Measurements from ENCODE around the gene DAPK1.

DNA sequence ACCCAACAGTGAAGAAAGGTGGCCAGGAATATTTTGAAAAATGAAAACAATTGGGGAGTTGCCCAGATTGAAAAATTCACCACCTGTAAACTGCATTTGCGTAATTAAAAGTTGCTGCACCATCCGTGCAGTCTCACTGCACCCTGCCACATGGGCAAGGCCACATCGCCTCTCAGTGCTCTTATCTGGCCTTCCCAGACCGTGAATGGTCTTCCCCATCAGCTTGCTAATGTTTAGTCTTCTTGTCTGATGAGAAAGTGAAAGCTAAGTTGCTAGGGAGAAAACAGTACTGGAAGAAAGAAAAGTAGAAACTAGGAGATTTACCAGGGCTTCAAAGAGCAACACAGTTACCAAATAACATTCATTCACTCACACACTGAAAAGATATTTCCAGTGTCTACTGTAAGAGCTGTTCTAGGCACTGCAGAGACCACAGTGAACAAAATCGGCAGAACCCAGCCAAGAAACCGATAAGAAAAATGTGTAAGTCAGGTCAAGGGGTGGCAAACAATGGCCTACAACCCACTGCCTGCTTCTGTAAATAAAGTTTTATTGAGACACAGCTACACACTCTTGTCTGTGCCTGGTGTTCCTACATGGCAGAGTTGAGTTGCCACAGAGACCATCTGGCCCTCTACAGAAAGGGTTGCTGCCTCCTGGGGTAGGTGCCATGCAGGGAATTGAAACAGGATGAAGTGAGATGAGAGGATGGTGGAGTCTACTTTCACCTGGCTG is 177.1 kb downstream of the DAPK1 start:
- TF ChIP-seq, protein P1, sequence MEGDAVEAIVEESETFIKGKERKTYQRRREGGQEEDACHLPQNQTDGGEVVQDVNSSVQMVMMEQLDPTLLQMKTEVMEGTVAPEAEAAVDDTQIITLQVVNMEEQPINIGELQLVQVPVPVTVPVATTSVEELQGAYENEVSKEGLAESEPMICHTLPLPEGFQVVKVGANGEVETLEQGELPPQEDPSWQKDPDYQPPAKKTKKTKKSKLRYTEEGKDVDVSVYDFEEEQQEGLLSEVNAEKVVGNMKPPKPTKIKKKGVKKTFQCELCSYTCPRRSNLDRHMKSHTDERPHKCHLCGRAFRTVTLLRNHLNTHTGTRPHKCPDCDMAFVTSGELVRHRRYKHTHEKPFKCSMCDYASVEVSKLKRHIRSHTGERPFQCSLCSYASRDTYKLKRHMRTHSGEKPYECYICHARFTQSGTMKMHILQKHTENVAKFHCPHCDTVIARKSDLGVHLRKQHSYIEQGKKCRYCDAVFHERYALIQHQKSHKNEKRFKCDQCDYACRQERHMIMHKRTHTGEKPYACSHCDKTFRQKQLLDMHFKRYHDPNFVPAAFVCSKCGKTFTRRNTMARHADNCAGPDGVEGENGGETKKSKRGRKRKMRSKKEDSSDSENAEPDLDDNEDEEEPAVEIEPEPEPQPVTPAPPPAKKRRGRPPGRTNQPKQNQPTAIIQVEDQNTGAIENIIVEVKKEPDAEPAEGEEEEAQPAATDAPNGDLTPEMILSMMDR (IDR thresholded peaks at IDR 0.05) = no peak
- no peak for TF ChIP-seq POLR2AphosphoS5 (IDR thresholded peaks at IDR 0.05)

Measured in transverse colon (tissue), 4 donors.